ENCODE measurements around the gene CDC14A.

DNA sequence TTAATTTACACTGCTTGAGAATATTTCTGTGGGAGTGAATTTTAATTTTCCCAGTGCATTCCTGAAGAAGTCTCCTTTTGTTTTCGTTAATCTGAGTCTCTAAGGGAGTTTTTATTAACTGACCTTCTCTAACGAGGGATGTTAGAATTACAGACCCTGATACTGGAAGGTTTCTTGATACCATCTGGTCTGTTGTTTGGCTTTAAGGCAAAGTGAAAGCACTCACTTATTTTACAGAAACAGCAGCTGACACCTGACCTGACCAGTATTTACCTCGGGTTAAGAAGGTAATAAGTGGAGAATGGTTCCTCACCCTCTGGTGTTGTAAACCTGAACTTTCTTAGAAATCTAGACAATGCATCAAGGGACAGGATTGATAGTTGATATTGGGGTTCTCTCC lies 12.4 kb downstream of the CDC14A start:
- TF ChIP-seq, protein P1, sequence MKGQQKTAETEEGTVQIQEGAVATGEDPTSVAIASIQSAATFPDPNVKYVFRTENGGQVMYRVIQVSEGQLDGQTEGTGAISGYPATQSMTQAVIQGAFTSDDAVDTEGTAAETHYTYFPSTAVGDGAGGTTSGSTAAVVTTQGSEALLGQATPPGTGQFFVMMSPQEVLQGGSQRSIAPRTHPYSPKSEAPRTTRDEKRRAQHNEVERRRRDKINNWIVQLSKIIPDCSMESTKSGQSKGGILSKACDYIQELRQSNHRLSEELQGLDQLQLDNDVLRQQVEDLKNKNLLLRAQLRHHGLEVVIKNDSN (IDR thresholded peaks at IDR 0.05), result no peak
- TF ChIP-seq CREB1 (IDR thresholded peaks at IDR 0.05; ENCODE audit: low read depth), result no peak
- no peak for TF ChIP-seq TEAD4 (IDR thresholded peaks at IDR 0.05)
